HCT116 (cell line): Measurements from ENCODE around the gene GPAM. TPM values are rescaled to one million over a fixed set of nuclear protein-coding genes. Genes with fewer than 3 reads are reported as not detected.

Experiments
- ATAC-seq: fragments of 200-7000 bp; cut with Tn5 transposase; 2 replicates; pipeline ENCODE4 v1.9.1; 2020; ENCODE audit warnings: mild to moderate bottlenecking, moderate library complexity
- BruUV-seq: library from RNA; stranded (reverse); fragments of 400-500 nt; replicated peaks from 2 replicates; lab custom pipeline; 2021; lab: Mats Ljungman, UMichigan
- CTCF ChIA-PET: fragments of 300-600 bp; sonication (Branson Sonifier 250); formaldehyde crosslinking; loops from one replicate; lab custom pipeline; 2021; ENCODE audit warnings: antibody characterized with exemption; lab: Charles Lee
- POLR2A ChIA-PET: fragments of 300-600, 350-600 bp; sonication (Branson Sonifier 250); formaldehyde crosslinking; loops from one replicate; lab custom pipeline; 2021; ENCODE audit warnings: antibody characterized with exemption; lab: Charles Lee
- RAD21 ChIA-PET, 2 experiments: fragments of 300-600 bp; sonication (Branson Sonifier 250); formaldehyde crosslinking; loops; one replicate each; lab custom pipeline; 2023; ENCODE audit warnings: low total read pairs in 2 of 2; ENCODE audit not compliant: uncharacterized antibody in 2 of 2, unreplicated experiment in 2 of 2, low non-redundant PET in 1 of 2; lab: Charles Lee
- DNase-seq: peaks from one replicate; pipeline ENCODE4 v3.0.0-alpha.2; 2010; ENCODE audit warnings: low read depth, low spot score
- H2AFZ ChIP-seq: fragments of 200-600 bp; shearing (Covaris generic), sonication (generic); 2 replicates; pipeline ENCODE4 v1.6.1; 2017; ENCODE audit warnings: low read depth, mixed run types, mixed read lengths, antibody characterized with exemption, low read length; ENCODE audit not compliant: poor library complexity, severe bottlenecking
- H3K27ac ChIP-seq: 2 replicates; pipeline ENCODE4 v1.5.1; 2012; ENCODE audit warnings: low read depth, low read length
- H3K27me3 ChIP-seq: fragments of 200-600 bp; sonication (generic); 2 replicates; pipeline ENCODE4 v1.6.1; 2016; ENCODE audit warnings: mixed run types, low read length, mixed read lengths; ENCODE audit not compliant: insufficient read depth
- H3K36me3 ChIP-seq, 2 experiments: fragments of 200-500 bp in 1 of 2; fragments of 200-600 bp in 1 of 2; sonication (Bioruptor generic) in 1 of 2; sonication (generic) in 1 of 2; 2 replicates each; pipeline versions ENCODE4 v1.5.1 to v1.6.1; 2014 to 2016; ENCODE audit warnings: low read length in 2 of 2, inconsistent platforms in 1 of 2, mixed read lengths in 1 of 2, mixed run types in 1 of 2; ENCODE audit not compliant: insufficient read depth in 2 of 2, control insufficient read depth in 1 of 2
- H3K4me1 ChIP-seq, 2 experiments: fragments of 200-600 bp in 1 of 2; sonication (generic) in 1 of 2; 2 replicates each; pipeline versions ENCODE4 v1.5.1 to v1.6.1; 2012 to 2017; ENCODE audit warnings: low read length in 2 of 2, inconsistent platforms in 1 of 2, mild to moderate bottlenecking in 1 of 2, mixed read lengths in 1 of 2, mixed run types in 1 of 2, moderate library complexity in 1 of 2; ENCODE audit not compliant: insufficient read depth in 2 of 2, control insufficient read depth in 1 of 2
- H3K4me2 ChIP-seq: fragments of 200-600 bp; sonication (generic); 2 replicates; pipeline ENCODE4 v1.6.1; 2017; ENCODE audit warnings: mixed run types, low read length, mixed read lengths
- H3K4me3 ChIP-seq, 2 experiments: fragments of 200-600 bp in 1 of 2; sonication (generic) in 1 of 2; replicated peaks in 1 of 2; 2 replicates each; pipeline ENCODE4 v1.5.1; 2011 to 2016; ENCODE audit warnings: low read length in 2 of 2, control low read depth in 1 of 2, low read depth in 1 of 2, mild to moderate bottlenecking in 1 of 2, mixed read lengths in 1 of 2, mixed run types in 1 of 2
- H3K79me2 ChIP-seq: fragments of 200-600 bp; sonication (generic); 2 replicates; pipeline ENCODE4 v1.6.1; 2017; ENCODE audit warnings: mild to moderate bottlenecking, mixed run types, low read length, moderate library complexity, mixed read lengths; ENCODE audit not compliant: insufficient read depth
- H3K9ac ChIP-seq: fragments of 200-600 bp; sonication (generic); 2 replicates; pipeline ENCODE4 v1.6.1; 2016; ENCODE audit warnings: low read length, mixed read lengths
- H3K9me2 ChIP-seq: fragments of 200-600 bp; sonication (generic), shearing (Covaris generic); 2 replicates; pipeline ENCODE4 v1.6.1; 2017; ENCODE audit warnings: mixed run types, mild to moderate bottlenecking, moderate library complexity; ENCODE audit not compliant: insufficient read depth
- H3K9me3 ChIP-seq, 2 experiments: fragments of 200-500 bp in 1 of 2; fragments of 200-600 bp in 1 of 2; sonication (Bioruptor generic) in 1 of 2; sonication (generic) in 1 of 2; 2 replicates each; pipeline ENCODE4 v1.6.1; 2014 to 2017; ENCODE audit warnings: low read length in 2 of 2, mixed read lengths in 2 of 2, inconsistent platforms in 1 of 2, low read depth in 1 of 2, mild to moderate bottlenecking in 1 of 2, mixed run types in 1 of 2, moderate library complexity in 1 of 2; ENCODE audit not compliant: control insufficient read depth in 1 of 2, insufficient read depth in 1 of 2
- H4K20me1 ChIP-seq: fragments of 200-600 bp; sonication (generic), shearing (Covaris generic); 2 replicates; pipeline ENCODE4 v1.6.1; 2017; ENCODE audit warnings: mixed run types, mild to moderate bottlenecking, moderate library complexity; ENCODE audit not compliant: insufficient read depth
- EGR1 ChIP-seq: IDR thresholded peaks from 2 replicates; pipeline ENCODE4 v1.6.1; 2012; ENCODE audit warnings: low read depth
- EZH2phosphoT487 ChIP-seq: fragments of 200-600 bp; IDR thresholded peaks from 2 replicates; pipeline ENCODE4 v1.6.1; 2018; ENCODE audit warnings: antibody characterized with exemption, borderline replicate concordance
- RAD21 ChIP-seq: IDR thresholded peaks from 2 replicates; pipeline ENCODE4 v1.6.1; 2012; ENCODE audit warnings: low read depth, mild to moderate bottlenecking
- SIN3A ChIP-seq: IDR thresholded peaks from 2 replicates; pipeline ENCODE4 v1.6.1; 2012; ENCODE audit warnings: low read depth
- SP1 ChIP-seq: IDR thresholded peaks from 2 replicates; pipeline ENCODE4 v1.6.1; 2012; ENCODE audit warnings: low read depth
- SRF ChIP-seq: IDR thresholded peaks from 2 replicates; pipeline ENCODE4 v1.6.1; 2012; ENCODE audit warnings: low read depth
- TCF7L2 ChIP-seq: IDR thresholded peaks from 2 replicates; pipeline ENCODE4 v1.7.0; 2011; ENCODE audit warnings: borderline replicate concordance, inconsistent platforms; ENCODE audit not compliant: insufficient read depth, insufficient read length; ENCODE audit errors: extremely low read depth
- YY1 ChIP-seq: IDR thresholded peaks from 2 replicates; pipeline ENCODE4 v1.6.1; 2011; ENCODE audit warnings: low read length, low read depth, moderate library complexity, mild to moderate bottlenecking; ENCODE audit not compliant: insufficient replicate concordance; ENCODE audit errors: extremely low read depth
- ZFX ChIP-seq: fragments of 450-650 bp; IDR thresholded peaks from 2 replicates; pipeline ENCODE4 v1.6.1; 2017
- ZNF274 ChIP-seq: fragments of 200-500 bp; sonication (Bioruptor generic); IDR thresholded peaks from 2 replicates; pipeline ENCODE4 v1.6.1; 2014; ENCODE audit warnings: mild to moderate bottlenecking, low read depth, low read length, inconsistent platforms
- intact Hi-C: fragments of 100-400 bp; cut with micrococcal nuclease; formaldehyde crosslinking; loops from 2 replicates; pipeline ENCODE4 v1.10.0; 2022
- total RNA-seq: library from RNA; stranded (reverse); gene quantifications from one replicate; pipeline ENCODE4 v1.2.1, GENCODE V29; 2021; ENCODE audit not compliant: unreplicated experiment
- TF ChIP-seq, protein P1 (sequence below), 3 experiments: fragments of 200-600 bp in 1 of 3; sonication (generic) in 1 of 3; IDR thresholded peaks in 2 of 3; conservative IDR thresholded peaks in 1 of 3; 2 replicates each; pipeline ENCODE4 v1.5.1; 2012 to 2017; ENCODE audit warnings: low read depth in 2 of 3, low read length in 2 of 3, antibody characterized with exemption in 1 of 3, borderline replicate concordance in 1 of 3, control low read depth in 1 of 3, mild to moderate bottlenecking in 1 of 3, mixed read lengths in 1 of 3, mixed run types in 1 of 3, moderate library complexity in 1 of 3; ENCODE audit not compliant: insufficient read depth in 1 of 3

The GPAM gene
- total RNA-seq, 1 experiment from 2014 or later, result 19.3 TPM

GRCh38 chr10:112209684-112210131 lies 26.1 kb upstream of the GPAM start:
- DNase-seq, result no peak
- ChIA-PET POLR2A (no interaction called here), CTCF (no interaction called here), RAD21 (no interaction called here)
- Histone ChIP-seq H3K9me2 (no peaks in the 10 kb centered on the region), H3K79me2 (no peaks in the 10 kb centered on the region), H2AFZ (no peak overlapping the region), H3K27me3 (peaks cover 22% of the 10 kb centered on the region; the same call in 1 of the 2 replicates), H4K20me1 (no peaks in the 10 kb centered on the region), H3K9me3 (no peaks in the 10 kb centered on the region), H3K27ac (no peak overlapping the region), H3K36me3 (no peaks in the 10 kb centered on the region), H3K4me2 (no peak overlapping the region), H3K4me3 (no peak overlapping the region), H3K9ac (no peak overlapping the region), H3K4me1 (no peaks in the 10 kb centered on the region)
- peak; percentile 20; the same call in 1 of the 2 replicates for ATAC-seq
- intact Hi-C loops, result no loop called here
- no TSS peak for BruUV-seq
- TF ChIP-seq EGR1 (no peak), SRF (no peak), YY1 (no peak), ZFX (no peak), SP1 (no peak), RAD21 (no peak), SIN3A (no peak), ZNF274 (no peak), TCF7L2 (no peak), EZH2phosphoT487 (no peak)
- TF ChIP-seq, protein P1, sequence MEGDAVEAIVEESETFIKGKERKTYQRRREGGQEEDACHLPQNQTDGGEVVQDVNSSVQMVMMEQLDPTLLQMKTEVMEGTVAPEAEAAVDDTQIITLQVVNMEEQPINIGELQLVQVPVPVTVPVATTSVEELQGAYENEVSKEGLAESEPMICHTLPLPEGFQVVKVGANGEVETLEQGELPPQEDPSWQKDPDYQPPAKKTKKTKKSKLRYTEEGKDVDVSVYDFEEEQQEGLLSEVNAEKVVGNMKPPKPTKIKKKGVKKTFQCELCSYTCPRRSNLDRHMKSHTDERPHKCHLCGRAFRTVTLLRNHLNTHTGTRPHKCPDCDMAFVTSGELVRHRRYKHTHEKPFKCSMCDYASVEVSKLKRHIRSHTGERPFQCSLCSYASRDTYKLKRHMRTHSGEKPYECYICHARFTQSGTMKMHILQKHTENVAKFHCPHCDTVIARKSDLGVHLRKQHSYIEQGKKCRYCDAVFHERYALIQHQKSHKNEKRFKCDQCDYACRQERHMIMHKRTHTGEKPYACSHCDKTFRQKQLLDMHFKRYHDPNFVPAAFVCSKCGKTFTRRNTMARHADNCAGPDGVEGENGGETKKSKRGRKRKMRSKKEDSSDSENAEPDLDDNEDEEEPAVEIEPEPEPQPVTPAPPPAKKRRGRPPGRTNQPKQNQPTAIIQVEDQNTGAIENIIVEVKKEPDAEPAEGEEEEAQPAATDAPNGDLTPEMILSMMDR (IDR thresholded peaks at IDR 0.05 in 2 of 3, conservative IDR thresholded peaks at IDR 0.05 in 1 of 3; ENCODE audit: borderline replicate concordance in 1 of 3, insufficient read depth in 1 of 3, low read depth in 2 of 3, low read length in 2 of 3), result no peak
